SU-DHL-6 (cell line): ENCODE results near the gene GLMP.

Experiments
- CTCF ChIP-seq: fragments of 200-600 bp; sonication (generic); IDR thresholded peaks from one replicate; pipeline ENCODE4 v1.5.1; 2017; ENCODE audit warnings: antibody characterized with exemption, mild to moderate bottlenecking, low read length, moderate library complexity; ENCODE audit not compliant: insufficient read depth, poor library complexity, severe bottlenecking
- EZH2phosphoT487 ChIP-seq: fragments of 200-600 bp; sonication (generic), shearing (Covaris generic); conservative IDR thresholded peaks from 2 replicates; pipeline ENCODE4 v1.6.1; 2018; ENCODE audit warnings: mild to moderate bottlenecking, antibody characterized with exemption, low read length, moderate library complexity, mixed read lengths

- TF ChIP-seq CTCF (no peak), EZH2phosphoT487 (no peak)
Observed at GRCh38 chr1:156248323-156248683, 47.2 kb downstream of the GLMP start.
